T-helper 22 cell (primary cell): ENCODE data around the gene CORO1A.
A peak's percentile ranks its signal among the peaks of the same experiment; 100 is the strongest.
"Not testable (repeated sequence)": the region's sequence is repeated elsewhere in the genome, so short reads cannot be mapped to it uniquely, and the experiment has no call there.

Source experiments
- DNase-seq: peaks from one replicate; pipeline ENCODE4 v3.0.0-alpha.2; 2020; ENCODE audit warnings: low read depth

Gene CORO1A

GRCh38 chr16:30170145-30170544, 13.3 kb upstream of the CORO1A start:
- not testable (repeated sequence) for DNase-seq

DNA sequence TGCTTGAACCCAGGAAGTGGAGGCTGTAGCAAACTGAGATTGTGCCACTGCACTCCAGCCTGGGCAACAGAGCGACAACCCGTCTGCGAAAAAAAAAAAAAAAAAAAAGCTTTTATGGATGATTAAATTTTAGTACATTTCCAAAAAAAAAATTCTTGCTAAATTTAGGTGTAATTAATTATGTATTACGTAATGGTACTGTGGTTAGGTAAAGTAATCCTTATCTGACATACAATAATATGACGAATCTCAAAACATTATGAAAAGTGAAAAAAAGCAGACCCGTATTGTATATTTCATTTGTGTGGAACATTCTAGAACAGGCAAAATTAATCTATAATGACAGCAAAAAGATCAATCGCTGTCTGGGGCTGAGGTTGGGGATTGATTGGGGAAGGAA, 10.3 kb upstream of the CORO1A start:
- no peak for DNase-seq

GRCh38 chr16:30176876-30177275, 6.5 kb upstream of the CORO1A start:
- not testable (repeated sequence) for DNase-seq

- DNase-seq, result no peak
Measured at GRCh38 chr16:30179195-30179594, 4.2 kb upstream of the CORO1A start.

- no peak for DNase-seq
Measured at GRCh38 chr16:30179931-30180330, 3.5 kb upstream of the CORO1A start.

GRCh38 chr16:30180741-30181140, 2.7 kb upstream of the CORO1A start:
- DNase-seq, result no peak

- peak; percentile 76 for DNase-seq
Measured at GRCh38 chr16:30184096-30184890, 891 bp downstream of the CORO1A start.

DNA sequence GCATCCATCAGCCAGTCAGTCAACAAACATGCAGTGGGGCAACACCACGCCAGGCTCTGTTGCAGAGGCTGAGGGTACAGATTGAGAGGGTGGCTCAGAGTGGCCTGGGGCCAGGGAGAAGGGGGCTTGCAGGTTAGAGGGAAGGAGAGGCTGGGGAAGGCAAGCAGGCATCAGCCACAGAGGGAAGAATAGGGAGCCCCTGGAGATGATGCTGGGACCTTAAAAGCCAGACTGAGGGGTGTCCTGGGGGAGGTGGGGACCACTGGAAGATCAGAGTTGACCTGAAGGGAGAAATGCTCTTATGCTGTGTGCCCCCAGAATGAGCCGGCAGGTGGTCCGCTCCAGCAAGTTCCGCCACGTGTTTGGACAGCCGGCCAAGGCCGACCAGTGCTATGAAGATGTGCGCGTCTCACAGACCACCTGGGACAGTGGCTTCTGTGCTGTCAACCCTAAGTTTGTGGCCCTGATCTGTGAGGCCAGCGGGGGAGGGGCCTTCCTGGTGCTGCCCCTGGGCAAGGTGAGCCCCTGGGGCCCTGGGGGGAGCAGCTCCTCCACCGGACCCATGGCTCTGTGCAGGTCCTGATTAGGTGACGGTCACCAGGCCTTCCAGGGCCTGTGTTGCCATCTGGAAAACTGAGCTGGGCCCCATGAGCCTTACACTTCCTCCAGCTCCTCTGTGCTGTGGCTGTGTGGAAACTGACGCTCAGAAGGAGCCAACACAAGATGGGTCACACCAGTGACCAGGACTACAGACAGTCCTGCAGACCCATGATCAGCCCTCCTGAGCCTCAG, 1.7 kb downstream of the CORO1A start:
- no peak for DNase-seq

DNA sequence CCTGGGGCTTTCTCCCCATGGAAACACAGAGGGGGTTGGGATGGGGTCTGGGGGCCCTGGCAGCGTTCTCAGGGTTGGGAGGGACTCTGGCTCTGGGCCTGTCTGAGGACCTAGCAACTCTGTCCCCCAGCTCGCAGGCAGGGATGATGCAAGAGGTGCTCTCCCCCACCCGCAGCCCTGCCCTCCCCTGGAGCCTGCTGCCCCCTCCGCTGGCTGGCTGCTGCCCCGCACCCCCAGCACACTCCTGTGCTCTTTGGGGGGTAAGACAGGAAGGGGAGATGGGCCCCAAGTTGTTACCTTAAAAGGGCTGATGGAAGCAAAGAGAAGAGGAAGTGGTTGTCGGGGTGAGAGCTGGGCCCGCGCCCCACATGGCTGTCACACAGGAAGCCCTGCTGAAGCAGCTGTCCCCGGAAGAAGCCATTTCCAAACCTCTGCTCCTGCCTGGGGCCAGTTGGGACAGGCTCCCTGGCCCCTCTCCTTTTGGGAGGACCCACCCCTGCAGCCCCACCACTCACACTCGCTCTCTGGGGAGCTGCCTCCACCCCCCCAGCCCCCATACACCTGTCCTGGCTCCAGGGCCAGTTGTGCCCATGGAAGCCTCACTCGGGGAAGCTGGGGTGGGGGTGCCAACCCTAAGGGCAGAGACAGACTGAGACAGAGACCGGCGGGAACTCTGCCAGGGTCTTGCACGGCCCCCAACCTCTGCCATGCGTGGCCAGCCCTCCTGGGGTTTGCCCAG, 2.5 kb downstream of the CORO1A start:
- DNase-seq, result peak; percentile 78

- DNase-seq, result no peak
Measured at GRCh38 chr16:30186444-30186781, 3.0 kb downstream of the CORO1A start.

DNA sequence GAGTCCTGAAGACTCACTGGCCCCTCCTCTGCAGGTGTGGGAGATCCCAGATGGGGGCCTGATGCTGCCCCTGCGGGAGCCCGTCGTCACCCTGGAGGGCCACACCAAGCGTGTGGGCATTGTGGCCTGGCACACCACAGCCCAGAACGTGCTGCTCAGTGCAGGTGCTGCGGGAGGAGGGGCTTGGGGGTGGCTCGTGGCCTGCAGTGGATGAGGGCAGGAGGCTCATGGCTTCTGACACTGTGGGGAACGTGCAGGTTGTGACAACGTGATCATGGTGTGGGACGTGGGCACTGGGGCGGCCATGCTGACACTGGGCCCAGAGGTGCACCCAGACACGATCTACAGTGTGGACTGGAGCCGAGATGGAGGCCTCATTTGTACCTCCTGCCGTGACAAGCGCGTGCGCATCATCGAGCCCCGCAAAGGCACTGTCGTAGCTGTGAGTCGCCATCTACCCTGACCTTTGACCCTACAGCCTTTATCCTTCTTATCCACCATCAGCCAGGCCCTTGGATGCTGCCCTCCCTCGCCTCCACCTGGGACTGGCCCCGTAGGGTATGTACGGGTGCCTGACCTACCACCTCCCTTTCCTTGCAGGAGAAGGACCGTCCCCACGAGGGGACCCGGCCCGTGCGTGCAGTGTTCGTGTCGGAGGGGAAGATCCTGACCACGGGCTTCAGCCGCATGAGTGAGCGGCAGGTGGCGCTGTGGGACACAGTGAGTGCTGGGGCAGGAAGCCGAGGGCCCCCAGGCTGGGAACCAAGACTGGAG, 3.6 kb downstream of the CORO1A start:
- peak; percentile 71 for DNase-seq

DNA sequence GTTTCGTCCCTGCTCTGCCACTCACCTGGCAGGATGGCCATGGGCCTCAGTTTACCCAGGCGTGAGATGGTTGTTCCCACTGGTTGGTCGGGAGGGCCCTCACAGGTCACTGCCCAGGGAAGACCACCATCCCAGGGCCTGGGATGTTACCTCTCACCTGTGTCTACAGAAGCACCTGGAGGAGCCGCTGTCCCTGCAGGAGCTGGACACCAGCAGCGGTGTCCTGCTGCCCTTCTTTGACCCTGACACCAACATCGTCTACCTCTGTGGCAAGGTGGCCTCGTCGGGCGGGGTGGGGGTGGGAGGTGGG, 4.1 kb downstream of the CORO1A start:
- no peak for DNase-seq

DNA sequence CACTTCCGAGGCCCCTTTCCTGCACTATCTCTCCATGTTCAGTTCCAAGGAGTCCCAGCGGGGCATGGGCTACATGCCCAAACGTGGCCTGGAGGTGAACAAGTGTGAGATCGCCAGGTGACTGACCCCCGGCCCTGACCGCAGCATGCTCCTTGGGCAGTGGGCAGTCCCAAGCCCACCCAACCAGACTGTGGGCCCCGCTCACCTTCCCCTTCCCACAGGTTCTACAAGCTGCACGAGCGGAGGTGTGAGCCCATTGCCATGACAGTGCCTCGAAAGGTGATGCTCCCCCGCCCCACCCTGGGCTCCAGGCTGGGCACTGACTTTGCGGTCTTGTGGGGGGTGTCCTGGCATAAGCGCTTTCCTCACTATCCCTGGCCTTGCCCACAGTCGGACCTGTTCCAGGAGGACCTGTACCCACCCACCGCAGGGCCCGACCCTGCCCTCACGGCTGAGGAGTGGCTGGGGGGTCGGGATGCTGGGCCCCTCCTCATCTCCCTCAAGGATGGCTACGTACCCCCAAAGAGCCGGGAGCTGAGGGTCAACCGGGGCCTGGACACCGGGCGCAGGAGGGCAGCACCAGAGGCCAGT, 4.7 kb downstream of the CORO1A start:
- no peak for DNase-seq

- DNase-seq, result not testable (repeated sequence)
Measured at GRCh38 chr16:30191158-30191557, 7.8 kb downstream of the CORO1A start.

GRCh38 chr16:30193098-30193497, 9.7 kb downstream of the CORO1A start:
- DNase-seq, result not testable (repeated sequence)

- DNase-seq, result not testable (repeated sequence)
Measured at GRCh38 chr16:30193615-30194014, 10.2 kb downstream of the CORO1A start, which contains the start of the genes BOLA2B and SLX1A. Gene BOLA2B, minus strand, starts transcription at chr16:30193666. Its CDS starts 71 bp downstream, at chr16:30193595. Gene SLX1A, plus strand, starts transcription at chr16:30193875. Its CDS starts 210 bp downstream, at chr16:30194085.

- DNase-seq, result not testable (repeated sequence)
Measured at GRCh38 chr16:30194172-30194925, 10.9 kb downstream of the CORO1A start.

DNA sequence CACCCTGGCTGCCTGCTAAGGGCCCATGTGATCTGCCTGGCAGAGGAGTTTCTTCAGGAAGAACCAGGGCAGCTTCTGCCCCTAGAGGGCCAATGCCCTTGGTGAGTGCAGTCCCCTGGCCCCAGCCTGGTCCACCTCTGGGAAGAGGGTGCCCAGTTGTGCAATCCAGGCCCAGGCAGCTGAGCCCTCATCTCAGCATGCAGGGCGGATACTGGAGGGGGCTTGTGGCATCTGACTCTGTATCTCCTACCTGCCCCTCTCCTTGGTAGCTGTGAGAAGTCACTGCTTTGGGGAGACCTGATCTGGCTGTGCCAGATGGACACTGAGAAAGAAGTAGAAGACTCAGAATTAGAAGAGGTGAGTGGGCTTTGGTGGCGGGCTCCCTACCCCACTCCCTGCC, 13.6 kb downstream of the CORO1A start:
- DNase-seq, result not testable (repeated sequence)

DNA sequence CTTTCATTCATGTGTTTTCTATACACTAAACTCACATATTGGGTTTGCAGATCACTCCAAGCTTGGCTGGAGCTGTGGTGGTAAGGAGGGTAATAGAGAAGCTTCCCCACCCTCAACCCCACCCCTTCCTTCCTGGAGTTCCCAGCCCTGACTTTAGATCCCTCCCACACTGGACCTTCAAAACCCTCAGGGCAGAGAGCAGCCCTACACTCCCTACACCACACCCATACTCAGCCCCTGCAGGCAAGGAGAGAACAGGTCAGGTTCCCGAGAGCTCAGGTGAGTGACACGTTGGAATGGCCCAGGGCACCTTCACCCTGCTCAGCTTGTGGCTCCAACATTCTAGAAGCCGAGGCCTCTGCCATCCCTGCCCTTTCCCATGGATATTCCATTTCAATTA, 15.6 kb downstream of the CORO1A start, which contains the start of gene SULT1A3:
Gene SULT1A3, plus strand, starts transcription at position 207 of the 400 bp plus-strand sequence. CDS start 1,474 bp downstream, outside the sequence.
- not testable (repeated sequence) for DNase-seq

- not testable (repeated sequence) for DNase-seq
Measured at GRCh38 chr16:30199608-30200343, 16.4 kb downstream of the CORO1A start.
